ENCODE data around the gene COG4. TPM values are rescaled to one million over a fixed set of nuclear protein-coding genes. Genes with fewer than 3 reads are reported as not detected.

Gene COG4
- total RNA-seq, 1 donor from 2014 or later = 39.3 TPM

DNA sequence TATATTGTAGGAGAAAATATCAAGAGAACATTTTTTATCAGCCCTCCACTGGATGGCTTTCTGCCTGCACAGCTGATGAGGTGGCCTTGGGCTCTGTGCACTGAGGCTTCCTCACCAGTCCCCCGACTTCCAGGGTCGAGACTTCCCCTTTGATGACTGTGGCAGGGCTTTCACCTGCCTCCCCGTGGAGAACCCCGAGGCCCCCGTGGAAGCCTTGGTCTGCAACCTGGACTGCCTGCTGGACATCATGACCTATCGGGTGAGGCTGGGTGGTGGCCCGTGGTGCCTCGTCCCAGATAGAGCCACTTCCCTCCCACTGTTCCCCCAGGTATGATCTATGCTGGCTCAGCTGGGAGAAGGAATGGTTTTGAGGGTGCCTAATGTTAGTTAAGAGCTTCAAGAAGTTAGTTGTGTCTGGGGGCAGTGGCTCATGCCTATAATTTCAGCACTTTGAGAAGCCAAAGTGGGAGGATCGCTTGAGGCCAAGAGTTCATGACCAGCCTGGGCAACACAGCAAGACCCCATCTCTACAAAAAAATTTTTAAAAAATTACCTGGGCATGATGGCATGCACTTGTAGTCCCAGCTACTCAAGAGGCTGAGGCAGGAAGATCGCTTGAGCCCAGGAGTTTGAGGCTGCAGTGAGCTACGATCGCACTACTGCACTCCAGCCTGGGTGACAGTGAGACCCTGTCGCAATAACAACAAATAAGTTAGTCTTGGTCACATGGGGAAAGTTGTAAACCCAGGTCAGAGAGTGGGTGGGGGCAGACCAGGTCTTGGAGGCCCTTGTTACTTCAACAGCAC, 57.2 kb downstream of the COG4 start:
- Histone ChIP-seq H3K27ac (no peak overlapping the region), H3K4me1 (no peaks in the 10 kb centered on the region), H3K27me3 (no peaks in the 10 kb centered on the region), H3K9me3 (no peaks in the 10 kb centered on the region), H3K4me3 (no peak overlapping the region), H3K36me3 (peaks cover 0 to 19% of the 10 kb centered on the region in 2 donors)
- intact Hi-C loops (cut with DNase I) = loop anchor here (10.0 kb wide), 1 partner anchor 81 kb away; no protein-coding TSS in a partner anchor
- no peak for DNase-seq (ENCODE audit: extremely low spot score in 2 of 2)
- TF ChIP-seq POLR2AphosphoS5 (IDR thresholded peaks at IDR 0.05; ENCODE audit: insufficient read depth in 1 of 2, low read depth in 1 of 2) = no peak
- no peak for TF ChIP-seq POLR2A (IDR thresholded peaks at IDR 0.05)
- no peak for TF ChIP-seq CTCF (IDR thresholded peaks at IDR 0.05)

GRCh38 chr16:70463235-70463634, 60.1 kb downstream of the COG4 start:
- intact Hi-C loops (cut with DNase I) = loop anchor here (10.0 kb wide), 1 partner anchor 78 kb away; no protein-coding TSS in a partner anchor
- TF ChIP-seq CTCF (IDR thresholded peaks at IDR 0.05) = no peak
- no peak for TF ChIP-seq POLR2A (IDR thresholded peaks at IDR 0.05)
- no peak for TF ChIP-seq POLR2AphosphoS5 (IDR thresholded peaks at IDR 0.05; ENCODE audit: insufficient read depth in 1 of 2, low read depth in 1 of 2)
- Histone ChIP-seq H3K27ac (no peak overlapping the region), H3K9me3 (no peaks in the 10 kb centered on the region), H3K36me3 (peaks cover 0 to 19% of the 10 kb centered on the region in 2 donors), H3K4me1 (no peaks in the 10 kb centered on the region), H3K4me3 (no peak overlapping the region), H3K27me3 (no peaks in the 10 kb centered on the region)
- no peak for DNase-seq (ENCODE audit: extremely low spot score in 2 of 2)

- peaks cover 0 to 19% of the 10 kb centered on the region in 2 donors for H3K36me3 ChIP-seq
- intact Hi-C loops (cut with DNase I) = loop anchor here (10.0 kb wide), 1 partner anchor 76 kb away; no protein-coding TSS in a partner anchor
- peaks cover 5% of the 10 kb centered on the region for H3K4me1 ChIP-seq
- DNase-seq (ENCODE audit: extremely low spot score in 2 of 2) = no peak
- H3K27me3 ChIP-seq = no peaks in the 10 kb centered on the region
- H3K27ac ChIP-seq = no peak overlapping the region
- TF ChIP-seq POLR2AphosphoS5 (IDR thresholded peaks at IDR 0.05; ENCODE audit: insufficient read depth in 1 of 2, low read depth in 1 of 2) (no peak), POLR2A (IDR thresholded peaks at IDR 0.05) (no peak), CTCF (IDR thresholded peaks at IDR 0.05) (no peak)
- H3K4me3 ChIP-seq = no peak overlapping the region
- no peaks in the 10 kb centered on the region for H3K9me3 ChIP-seq
Measured at GRCh38 chr16:70460737-70461261, 62.6 kb downstream of the COG4 start.

- DNase-seq (ENCODE audit: extremely low spot score in 2 of 2) = no peak
- intact Hi-C loops (cut with DNase I) = no loop called here
- no peaks in the 10 kb centered on the region for H3K27me3 ChIP-seq
- no peak for TF ChIP-seq POLR2A (IDR thresholded peaks at IDR 0.05)
- H3K4me3 ChIP-seq = no peak overlapping the region
- no peaks in the 10 kb centered on the region for H3K36me3 ChIP-seq
- no peaks in the 10 kb centered on the region for H3K9me3 ChIP-seq
- peaks cover 21% of the 10 kb centered on the region for H3K4me1 ChIP-seq
- H3K27ac ChIP-seq = no peak overlapping the region
Measured at GRCh38 chr16:70457446-70458166, 65.7 kb downstream of the COG4 start.

- Histone ChIP-seq H3K4me3 (no peak overlapping the region), H3K4me1 (peaks cover 21% of the 10 kb centered on the region), H3K36me3 (no peaks in the 10 kb centered on the region), H3K27ac (no peak overlapping the region), H3K9me3 (no peaks in the 10 kb centered on the region), H3K27me3 (no peaks in the 10 kb centered on the region)
- TF ChIP-seq POLR2A (IDR thresholded peaks at IDR 0.05) (no peak), POLR2AphosphoS5 (IDR thresholded peaks at IDR 0.05; ENCODE audit: insufficient read depth in 1 of 2, low read depth in 1 of 2) (no peak), CTCF (IDR thresholded peaks at IDR 0.05) (no peak)
- intact Hi-C loops (cut with DNase I) = no loop called here
- no peak for DNase-seq (ENCODE audit: extremely low spot score in 2 of 2)
Measured at GRCh38 chr16:70455910-70456309, 67.4 kb downstream of the COG4 start.
